RPMI7951 (cell line): ENCODE data around the gene ABHD16B. TPM values are rescaled to one million over a fixed set of nuclear protein-coding genes. Genes with fewer than 3 reads are reported as not detected.
"Not testable (repeated sequence)": the region's sequence is repeated elsewhere in the genome, so short reads cannot be mapped to it uniquely, and the experiment has no call there.

Experiments
- DNase-seq: peaks from one replicate; pipeline ENCODE4 v3.0.0-alpha.2; 2012; ENCODE audit warnings: low read depth
- total RNA-seq: library from RNA; depleted of rRNA; stranded (reverse); fragments of >200 nt; shearing (Covaris generic); gene quantifications from 2 replicates; pipeline ENCODE4 v1.2.3, GENCODE V29; 2014

The ABHD16B gene
- total RNA-seq, 1 experiment from 2014 or later, result not detected

GRCh38 chr20:63855363-63856097, 5.8 kb upstream of the ABHD16B start:
- DNase-seq, result no peak

GRCh38 chr20:63856098-63856511, 5.2 kb upstream of the ABHD16B start:
- DNase-seq, result no peak

- DNase-seq, result peak; percentile 76
Observed at GRCh38 chr20:63857764-63858392, 3.4 kb upstream of the ABHD16B start.

- peak; percentile 70 for DNase-seq
Observed at GRCh38 chr20:63858393-63859165, 2.7 kb upstream of the ABHD16B start.

- no peak for DNase-seq
Observed at GRCh38 chr20:63859166-63859699, 2.1 kb upstream of the ABHD16B start.

- no peak for DNase-seq
Observed at GRCh38 chr20:63860325-63861051, 810 bp upstream of the ABHD16B start.

GRCh38 chr20:63861981-63862901, 943 bp downstream of the ABHD16B start:
- no peak for DNase-seq

- DNase-seq, result no peak
Observed at GRCh38 chr20:63863021-63863797, 1.9 kb downstream of the ABHD16B start.

- DNase-seq, result peak; percentile 86
Observed at GRCh38 chr20:63863798-63864544, 2.7 kb downstream of the ABHD16B start.

GRCh38 chr20:63864545-63864977, 3.3 kb downstream of the ABHD16B start:
- no peak for DNase-seq

GRCh38 chr20:63864978-63865640, 3.8 kb downstream of the ABHD16B start, which contains the start of gene TPD52L2:
Gene TPD52L2 (plus strand): TSS chr20:63865270. CDS start chr20:63865366, 96 bp downstream.
- DNase-seq, result peak; percentile 99

- DNase-seq, result not testable (repeated sequence)
Observed at GRCh38 chr20:63867042-63867441, 5.7 kb downstream of the ABHD16B start.

- no peak for DNase-seq
Observed at GRCh38 chr20:63868264-63868663, 7.0 kb downstream of the ABHD16B start.

- peak; percentile 90 for DNase-seq
Observed at GRCh38 chr20:63873477-63873971, 12.2 kb downstream of the ABHD16B start.

- not testable (repeated sequence) for DNase-seq
Observed at GRCh38 chr20:63874241-63874640, 12.9 kb downstream of the ABHD16B start.

GRCh38 chr20:63876489-63877036, 15.3 kb downstream of the ABHD16B start:
- DNase-seq, result no peak

- DNase-seq, result no peak
Observed at GRCh38 chr20:63877755-63878470, 16.6 kb downstream of the ABHD16B start.
